Colonic mucosa (tissue), 4 donors: ENCODE measurements around the gene XPR1. TPM values are rescaled to one million over a fixed set of nuclear protein-coding genes. Genes with fewer than 3 reads are reported as not detected.

ENCODE experiments used
- DNase-seq: peaks from one replicate; pipeline ENCODE4 v3.0.0-alpha.2; 2020
- H3K27ac ChIP-seq: fragments of 200-600 bp; one replicate; pipeline ENCODE4 v1.8.0; 2021
- H3K27me3 ChIP-seq: fragments of 200-600 bp; one replicate; pipeline ENCODE4 v1.8.0; 2021
- H3K36me3 ChIP-seq: fragments of 200-600 bp; one replicate; pipeline ENCODE4 v1.8.0; 2021
- H3K4me1 ChIP-seq: fragments of 200-600 bp; one replicate; pipeline ENCODE4 v1.8.0; 2021; ENCODE audit warnings: mild to moderate bottlenecking
- H3K4me3 ChIP-seq: fragments of 200-600 bp; one replicate; pipeline ENCODE4 v1.8.0; 2021
- H3K9ac ChIP-seq, 2 donors: one replicate each; pipeline ENCODE4 v1.7.0; 2013; ENCODE audit warnings: control low read depth in 2 of 2, low read depth in 2 of 2, low read length in 2 of 2
- H3K9me3 ChIP-seq: fragments of 200-600 bp; one replicate; pipeline ENCODE4 v1.8.0; 2021
- intact Hi-C: fragments of 100-400 bp; cut with DNase I; formaldehyde crosslinking; loops from one replicate; pipeline ENCODE4 v1.14.1; 2022
- total RNA-seq, 2 donors: library from RNA; stranded (reverse); fragmentation: NEBNext Ultra II Directional in 1 of 2; extraction: Animal tissue kit (Norgen Biotek cat#: 25700) in 1 of 2; gene quantifications; one replicate each; pipeline ENCODE4 v1.2.1, GENCODE V29; 2021
- TF ChIP-seq, protein P1 (sequence below): fragments of 200-600 bp; IDR thresholded peaks from one replicate; pipeline ENCODE4 v1.8.0; 2022; ENCODE audit warnings: antibody characterized with exemption, mild to moderate bottlenecking
- donor health status: healthy.
- donor health status: DM: no; HTN: no; CAD: no.
- donor health status: DM: no; HTN: no; CAD: no.

XPR1 gene
- total RNA-seq, 2 donors from 2014 or later = 20.5 to 25.8 TPM

DNA sequence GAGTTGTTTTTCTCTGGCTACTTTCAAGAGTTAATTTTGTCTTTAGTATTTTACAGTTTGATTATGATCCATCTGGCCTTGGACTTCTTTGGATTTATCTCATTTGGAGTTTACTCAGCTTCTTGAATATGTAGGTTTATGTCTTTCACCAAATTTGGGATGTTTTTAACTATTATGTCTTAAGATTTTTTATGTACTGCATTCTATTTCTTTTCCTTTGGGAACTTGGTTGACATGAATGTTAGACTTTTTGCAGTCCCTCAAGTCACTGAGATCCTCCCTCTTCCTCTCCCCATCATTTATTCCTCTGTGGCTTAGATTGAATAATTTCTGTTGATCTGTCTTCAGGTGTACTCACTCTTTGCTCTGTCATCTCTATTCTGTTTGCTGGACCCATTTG is 112.0 kb downstream of the XPR1 start:
- Histone ChIP-seq H3K4me1 (no peaks in the 10 kb centered on the region), H3K36me3 (no peaks in the 10 kb centered on the region), H3K27ac (no peak overlapping the region), H3K27me3 (no peaks in the 10 kb centered on the region), H3K9ac (no peak overlapping the region), H3K4me3 (no peak overlapping the region), H3K9me3 (no peaks in the 10 kb centered on the region)
- no peak for DNase-seq
- intact Hi-C loops = no loop called here
- TF ChIP-seq, protein P1, sequence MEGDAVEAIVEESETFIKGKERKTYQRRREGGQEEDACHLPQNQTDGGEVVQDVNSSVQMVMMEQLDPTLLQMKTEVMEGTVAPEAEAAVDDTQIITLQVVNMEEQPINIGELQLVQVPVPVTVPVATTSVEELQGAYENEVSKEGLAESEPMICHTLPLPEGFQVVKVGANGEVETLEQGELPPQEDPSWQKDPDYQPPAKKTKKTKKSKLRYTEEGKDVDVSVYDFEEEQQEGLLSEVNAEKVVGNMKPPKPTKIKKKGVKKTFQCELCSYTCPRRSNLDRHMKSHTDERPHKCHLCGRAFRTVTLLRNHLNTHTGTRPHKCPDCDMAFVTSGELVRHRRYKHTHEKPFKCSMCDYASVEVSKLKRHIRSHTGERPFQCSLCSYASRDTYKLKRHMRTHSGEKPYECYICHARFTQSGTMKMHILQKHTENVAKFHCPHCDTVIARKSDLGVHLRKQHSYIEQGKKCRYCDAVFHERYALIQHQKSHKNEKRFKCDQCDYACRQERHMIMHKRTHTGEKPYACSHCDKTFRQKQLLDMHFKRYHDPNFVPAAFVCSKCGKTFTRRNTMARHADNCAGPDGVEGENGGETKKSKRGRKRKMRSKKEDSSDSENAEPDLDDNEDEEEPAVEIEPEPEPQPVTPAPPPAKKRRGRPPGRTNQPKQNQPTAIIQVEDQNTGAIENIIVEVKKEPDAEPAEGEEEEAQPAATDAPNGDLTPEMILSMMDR = no peak

DNA sequence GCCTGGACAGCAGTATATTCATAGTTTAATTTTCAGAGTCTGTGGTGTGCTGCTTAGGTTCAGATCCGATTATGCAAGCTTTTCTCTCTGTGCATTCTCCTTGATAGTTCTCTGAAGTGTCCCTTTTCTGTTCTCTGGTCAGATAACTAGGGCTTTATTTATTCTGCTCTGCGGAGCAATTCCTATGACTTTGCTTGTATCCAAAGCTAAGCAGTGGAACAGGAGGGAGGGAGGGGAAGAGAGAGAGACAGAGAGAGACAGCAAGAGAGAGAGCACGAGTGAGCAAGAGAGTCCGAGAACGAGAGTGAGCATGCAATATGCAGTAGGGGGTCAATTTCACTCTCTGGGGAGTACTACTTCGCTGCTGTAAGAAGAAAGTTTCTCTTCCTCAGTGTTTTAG is 113.3 kb downstream of the XPR1 start:
- no peaks in the 10 kb centered on the region for H3K27me3 ChIP-seq
- no peak overlapping the region for H3K27ac ChIP-seq
- no peaks in the 10 kb centered on the region for H3K9me3 ChIP-seq
- H3K4me1 ChIP-seq = no peaks in the 10 kb centered on the region
- H3K36me3 ChIP-seq = no peaks in the 10 kb centered on the region
- H3K4me3 ChIP-seq = no peak overlapping the region
- intact Hi-C loops = no loop called here
- no peak overlapping the region for H3K9ac ChIP-seq
- DNase-seq = no peak
- TF ChIP-seq, protein P1 = no peak

DNA sequence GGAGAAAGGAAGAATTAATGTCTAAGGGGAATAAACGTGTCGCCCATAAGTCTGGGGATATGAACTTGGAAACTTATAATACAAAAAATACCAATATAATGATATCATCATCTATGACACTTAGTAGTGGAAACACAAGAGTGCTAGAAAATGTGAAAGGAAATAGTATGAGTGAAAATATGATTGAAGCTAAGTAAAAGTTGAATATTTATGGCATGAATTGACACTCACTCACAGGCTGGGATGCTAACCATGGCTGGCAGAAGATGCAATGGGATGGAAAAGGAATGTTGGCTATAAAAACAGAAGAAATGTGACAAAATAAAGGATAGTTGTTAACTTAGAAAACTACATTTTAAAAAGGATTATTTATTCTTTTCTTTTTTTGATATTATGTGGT is 120.1 kb downstream of the XPR1 start:
- intact Hi-C loops = no loop called here

DNA sequence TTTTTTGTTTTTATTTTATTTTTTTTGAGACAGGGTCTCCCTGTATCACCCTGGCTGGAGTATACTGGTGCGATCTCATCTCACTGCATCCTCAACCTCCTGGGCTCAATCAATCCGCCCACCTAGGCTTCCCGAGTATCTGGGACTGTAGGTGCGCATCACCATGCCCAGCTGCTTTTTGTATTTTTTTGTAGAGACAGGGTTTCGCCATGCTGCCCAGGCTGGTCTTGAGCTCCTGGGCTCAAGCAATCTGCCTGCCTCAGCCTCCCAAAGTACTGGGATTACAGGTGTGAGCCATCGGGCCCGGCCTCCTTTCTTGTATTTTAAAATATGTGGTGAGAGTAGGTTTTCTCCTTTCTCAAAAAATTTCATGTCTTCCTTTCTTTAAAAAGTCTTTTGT is 122.6 kb downstream of the XPR1 start:
- no peak for DNase-seq
- TF ChIP-seq, protein P1 = no peak
- Histone ChIP-seq H3K4me3 (no peak overlapping the region), H3K27ac (no peak overlapping the region), H3K4me1 (no peaks in the 10 kb centered on the region), H3K9ac (no peak overlapping the region), H3K27me3 (no peaks in the 10 kb centered on the region), H3K36me3 (no peaks in the 10 kb centered on the region), H3K9me3 (no peaks in the 10 kb centered on the region)
- intact Hi-C loops = no loop called here

More for the DNA sequence above, 120.1 kb downstream of the XPR1 start:
- no peaks in the 10 kb centered on the region for H3K4me1 ChIP-seq
- no peak for DNase-seq
- H3K9ac ChIP-seq = no peak overlapping the region
- no peaks in the 10 kb centered on the region for H3K36me3 ChIP-seq
- no peak overlapping the region for H3K4me3 ChIP-seq
- H3K27ac ChIP-seq = no peak overlapping the region
- H3K27me3 ChIP-seq = no peaks in the 10 kb centered on the region
- H3K9me3 ChIP-seq = no peaks in the 10 kb centered on the region
- TF ChIP-seq, protein P1 = no peak

DNA sequence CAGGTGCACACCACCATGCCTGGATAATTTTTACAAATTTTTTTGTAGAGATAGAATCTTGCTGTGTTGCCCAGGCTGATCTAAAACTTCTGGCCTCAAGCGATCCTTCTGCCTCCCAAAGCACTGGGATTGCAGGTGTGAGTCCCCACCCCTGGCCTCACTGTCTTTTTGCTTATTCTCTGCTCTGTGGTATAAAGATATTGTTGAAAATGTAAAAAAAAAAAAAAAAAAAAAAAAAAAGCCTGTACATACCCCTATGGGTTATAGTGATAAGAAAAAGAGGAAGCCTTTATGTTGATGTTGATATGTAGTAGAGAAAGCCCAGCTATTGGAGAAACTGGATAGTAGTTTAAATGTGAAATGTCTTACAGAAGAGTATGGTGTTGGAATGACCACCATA is 125.8 kb downstream of the XPR1 start:
- intact Hi-C loops = no loop called here
- Histone ChIP-seq H3K27me3 (no peaks in the 10 kb centered on the region), H3K36me3 (no peaks in the 10 kb centered on the region), H3K9ac (no peak overlapping the region), H3K4me3 (no peak overlapping the region), H3K9me3 (no peaks in the 10 kb centered on the region), H3K4me1 (no peaks in the 10 kb centered on the region), H3K27ac (no peak overlapping the region)
- DNase-seq = no peak
- TF ChIP-seq, protein P1 = no peak

DNA sequence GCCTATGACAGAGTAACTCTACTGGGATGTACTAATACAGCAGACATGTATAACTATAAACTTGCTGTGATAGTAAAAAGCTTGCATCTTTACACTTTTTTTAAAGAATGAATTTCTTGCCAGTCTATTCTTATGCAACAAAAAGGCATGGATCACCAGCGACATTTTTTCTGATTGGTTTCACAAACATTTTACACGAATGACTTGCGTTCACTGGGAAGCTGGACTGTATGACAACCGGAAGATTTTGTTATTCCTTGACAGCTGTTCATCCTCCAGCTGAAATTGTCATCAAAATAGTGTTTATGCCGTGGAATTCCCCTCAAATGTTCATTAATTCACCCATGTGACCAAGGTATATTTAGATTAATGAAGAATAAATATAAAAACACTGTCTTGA is 131.0 kb downstream of the XPR1 start:
- Histone ChIP-seq H3K4me3 (no peak overlapping the region), H3K36me3 (no peaks in the 10 kb centered on the region), H3K9me3 (no peaks in the 10 kb centered on the region), H3K27me3 (no peaks in the 10 kb centered on the region), H3K4me1 (no peaks in the 10 kb centered on the region), H3K27ac (no peak overlapping the region), H3K9ac (no peak overlapping the region)
- no peak for DNase-seq
- intact Hi-C loops = no loop called here
- TF ChIP-seq, protein P1 = no peak
